HG03457 (cell line): Measurements from ENCODE around the gene GALNT9.
"Not testable (repeated sequence)": the region's sequence is repeated elsewhere in the genome, so short reads cannot be mapped to it uniquely, and the experiment has no call there.

Experiments used
- ATAC-seq: cut with Tn5 transposase; IDR thresholded peaks from one replicate; pipeline ENCODE4 v1.9.1; 2021; ENCODE audit warnings: moderate number of reproducible peaks; ENCODE audit not compliant: unreplicated experiment

GALNT9 gene

GRCh38 chr12:132149526-132149925 is 179.9 kb downstream of the GALNT9 start:
- not testable (repeated sequence) for ATAC-seq

- ATAC-seq = no peak
These were observed 180.9 kb downstream of the GALNT9 start for GRCh38 chr12:132148368-132149045.

GRCh38 chr12:132147423-132148367 is 181.7 kb downstream of the GALNT9 start:
- no peak for ATAC-seq

DNA sequence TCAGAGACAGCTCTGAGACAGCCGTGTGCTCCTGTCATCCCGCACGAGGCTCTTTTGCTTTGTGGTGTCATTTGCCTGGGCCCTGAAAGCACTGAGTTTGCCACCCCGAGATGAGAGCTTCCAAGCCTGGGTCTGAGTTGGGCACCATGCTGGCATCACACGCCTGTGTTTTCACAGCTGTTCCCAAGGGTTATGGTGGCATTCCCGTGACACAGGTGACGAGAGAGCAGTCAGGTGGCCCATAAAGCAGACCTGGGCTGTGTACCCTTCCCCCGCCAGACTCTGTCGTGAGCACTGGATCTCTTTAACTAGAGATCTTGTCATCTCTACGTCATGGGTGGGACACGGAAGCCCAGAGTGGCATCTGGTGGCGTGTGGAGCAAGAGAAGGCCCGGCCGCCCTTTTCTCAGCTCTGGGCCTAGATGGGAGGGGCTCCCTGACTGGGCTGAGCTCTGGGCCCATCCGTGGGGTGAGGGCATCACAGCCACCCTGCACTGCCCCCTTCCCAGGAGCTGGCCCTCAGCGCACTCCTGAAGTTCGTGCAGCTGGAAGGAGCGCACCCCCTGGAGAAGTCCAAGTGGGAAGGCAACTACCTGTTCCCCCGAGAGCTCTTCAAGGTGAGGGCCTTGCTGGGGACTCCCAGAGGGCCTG is 182.5 kb downstream of the GALNT9 start:
- ATAC-seq = no peak
